ENCODE data around the gene ZMYM1. TPM values are rescaled to one million over a fixed set of nuclear protein-coding genes. Genes with fewer than 3 reads are reported as not detected.
"Not testable (repeated sequence)": the region's sequence is repeated elsewhere in the genome, so short reads cannot be mapped to it uniquely, and the experiment has no call there.

Gene ZMYM1
- total RNA-seq, 2 donors from 2014 or later, result 13.4 to 14.3 TPM

DNA sequence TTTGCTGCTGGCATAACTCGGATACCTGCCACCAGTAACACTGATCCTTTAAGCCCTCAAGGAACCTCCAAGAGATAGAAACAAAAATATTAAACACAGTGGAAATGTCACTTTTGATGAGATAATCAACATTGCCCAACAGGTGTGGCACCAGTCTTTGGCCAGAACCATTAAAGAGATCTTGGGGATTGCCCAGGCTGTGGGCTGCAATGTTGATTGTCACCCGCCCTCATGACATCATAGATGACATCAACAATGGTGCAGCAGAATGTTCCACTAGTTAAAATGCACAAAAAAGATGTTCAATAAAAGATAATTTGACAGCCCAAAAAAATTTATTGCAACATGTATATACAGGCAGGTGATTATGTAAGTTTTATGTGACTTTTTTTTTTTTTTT lies 20.2 kb upstream of the ZMYM1 start:
- intact Hi-C loops (cut with DNase I), result no loop called here
- Histone ChIP-seq H3K9ac (ENCODE audit: low read depth in 2 of 2, low read length in 2 of 2) (no peak overlapping the region), H3K27me3 (no peaks in the 10 kb centered on the region), H3K9me3 (no peaks in the 10 kb centered on the region), H3K27ac (no peak overlapping the region), H3K4me3 (no peak overlapping the region), H3K36me3 (no peaks in the 10 kb centered on the region), H3K4me1 (no peaks in the 10 kb centered on the region)
- TF ChIP-seq, protein P1, sequence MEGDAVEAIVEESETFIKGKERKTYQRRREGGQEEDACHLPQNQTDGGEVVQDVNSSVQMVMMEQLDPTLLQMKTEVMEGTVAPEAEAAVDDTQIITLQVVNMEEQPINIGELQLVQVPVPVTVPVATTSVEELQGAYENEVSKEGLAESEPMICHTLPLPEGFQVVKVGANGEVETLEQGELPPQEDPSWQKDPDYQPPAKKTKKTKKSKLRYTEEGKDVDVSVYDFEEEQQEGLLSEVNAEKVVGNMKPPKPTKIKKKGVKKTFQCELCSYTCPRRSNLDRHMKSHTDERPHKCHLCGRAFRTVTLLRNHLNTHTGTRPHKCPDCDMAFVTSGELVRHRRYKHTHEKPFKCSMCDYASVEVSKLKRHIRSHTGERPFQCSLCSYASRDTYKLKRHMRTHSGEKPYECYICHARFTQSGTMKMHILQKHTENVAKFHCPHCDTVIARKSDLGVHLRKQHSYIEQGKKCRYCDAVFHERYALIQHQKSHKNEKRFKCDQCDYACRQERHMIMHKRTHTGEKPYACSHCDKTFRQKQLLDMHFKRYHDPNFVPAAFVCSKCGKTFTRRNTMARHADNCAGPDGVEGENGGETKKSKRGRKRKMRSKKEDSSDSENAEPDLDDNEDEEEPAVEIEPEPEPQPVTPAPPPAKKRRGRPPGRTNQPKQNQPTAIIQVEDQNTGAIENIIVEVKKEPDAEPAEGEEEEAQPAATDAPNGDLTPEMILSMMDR (IDR thresholded peaks at IDR 0.05), result no peak
- no peak for DNase-seq

DNA sequence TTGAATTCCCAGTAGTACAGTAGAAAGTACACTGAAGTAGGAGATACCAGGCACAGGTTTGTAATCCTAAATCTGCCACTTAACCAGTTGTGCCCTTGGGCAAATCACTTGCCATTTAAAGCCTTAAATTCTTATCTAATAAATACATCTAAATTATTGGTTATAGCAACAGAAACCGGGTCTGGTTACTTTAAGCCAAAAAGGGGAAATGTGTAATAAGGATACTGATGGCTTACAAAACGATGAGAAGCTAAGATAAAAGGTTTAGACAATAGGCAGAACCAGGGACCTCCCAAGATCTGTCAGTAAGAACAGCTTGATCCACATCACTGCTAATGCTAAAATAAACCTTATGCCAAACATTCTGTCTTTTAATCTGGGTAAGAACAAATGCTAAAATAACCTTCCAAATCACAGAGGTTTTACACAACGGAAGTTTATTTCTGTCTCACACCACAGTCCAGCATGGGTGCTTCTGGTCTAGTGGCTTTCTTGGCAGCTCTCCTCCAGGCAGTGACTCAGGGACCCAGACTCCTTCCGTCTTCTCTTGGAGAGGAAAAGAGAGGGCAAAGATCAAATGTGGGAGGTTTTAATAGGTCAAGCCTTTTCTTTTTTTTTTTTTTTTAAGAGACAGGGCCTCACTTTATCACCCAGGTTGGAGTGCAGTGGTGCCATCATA lies 16.5 kb upstream of the ZMYM1 start:
- H3K9me3 ChIP-seq, result no peaks in the 10 kb centered on the region
- TF ChIP-seq, protein P1 (IDR thresholded peaks at IDR 0.05), result no peak
- DNase-seq, result no peak
- H3K27me3 ChIP-seq, result no peaks in the 10 kb centered on the region
- intact Hi-C loops (cut with DNase I), result no loop called here
- H3K4me3 ChIP-seq, result no peak overlapping the region
- H3K36me3 ChIP-seq, result no peaks in the 10 kb centered on the region
- H3K4me1 ChIP-seq, result no peaks in the 10 kb centered on the region
- H3K9ac ChIP-seq (ENCODE audit: low read depth in 2 of 2, low read length in 2 of 2), result no peak overlapping the region
- no peak overlapping the region for H3K27ac ChIP-seq

DNA sequence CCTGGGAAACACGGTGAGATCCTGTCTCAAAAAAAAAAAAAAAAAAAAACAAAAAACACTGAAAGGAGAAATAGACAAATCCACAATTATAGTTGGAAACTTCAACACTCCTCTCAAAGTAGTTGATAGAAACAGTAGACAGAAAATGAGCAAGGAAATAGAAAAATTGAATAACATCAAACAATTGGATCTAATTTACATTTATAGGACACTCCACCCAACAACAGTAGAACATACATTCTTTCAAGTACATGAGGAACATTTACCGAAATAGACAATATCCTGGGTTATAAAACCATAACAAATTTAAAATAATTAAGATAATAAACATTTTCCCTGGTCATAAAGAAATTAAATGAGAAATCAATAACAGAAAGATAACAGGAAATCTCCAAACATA lies 14.9 kb upstream of the ZMYM1 start:
- no peak for DNase-seq

DNA sequence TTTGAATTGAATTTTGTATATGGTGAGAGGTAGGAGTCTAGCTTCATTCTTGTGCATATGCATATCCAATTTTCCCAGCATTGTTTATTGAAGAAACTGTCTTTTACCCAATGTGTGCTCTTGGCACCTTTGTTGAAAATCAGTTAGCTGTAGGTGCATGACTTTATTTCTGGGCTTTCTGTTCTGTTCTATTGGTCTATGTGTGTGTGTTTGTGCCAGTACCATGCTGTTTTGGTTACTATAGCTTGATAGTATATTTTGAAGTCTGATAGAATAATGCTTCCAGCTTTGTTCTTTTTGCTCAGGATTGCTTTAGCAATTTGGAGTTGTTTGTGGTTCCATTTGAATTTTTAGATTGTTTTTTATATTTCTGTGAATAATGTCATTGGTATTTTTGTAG lies 9.4 kb upstream of the ZMYM1 start:
- Histone ChIP-seq H3K36me3 (no peaks in the 10 kb centered on the region), H3K9ac (ENCODE audit: low read depth in 2 of 2, low read length in 2 of 2) (no peak overlapping the region), H3K27ac (no peak overlapping the region), H3K27me3 (no peaks in the 10 kb centered on the region), H3K4me1 (no peaks in the 10 kb centered on the region), H3K4me3 (no peak overlapping the region), H3K9me3 (no peaks in the 10 kb centered on the region)
- TF ChIP-seq, protein P1 (IDR thresholded peaks at IDR 0.05), result no peak
- intact Hi-C loops (cut with DNase I), result no loop called here
- no peak for DNase-seq

More for the DNA sequence above, 14.9 kb upstream of the ZMYM1 start:
- H3K4me3 ChIP-seq, result no peak overlapping the region
- no peaks in the 10 kb centered on the region for H3K36me3 ChIP-seq
- intact Hi-C loops (cut with DNase I), result no loop called here
- H3K9me3 ChIP-seq, result no peaks in the 10 kb centered on the region
- no peak overlapping the region for H3K27ac ChIP-seq
- H3K4me1 ChIP-seq, result no peaks in the 10 kb centered on the region
- TF ChIP-seq, protein P1 (IDR thresholded peaks at IDR 0.05), result no peak
- no peaks in the 10 kb centered on the region for H3K27me3 ChIP-seq
- no peak overlapping the region for H3K9ac ChIP-seq (ENCODE audit: low read depth in 2 of 2, low read length in 2 of 2)

DNA sequence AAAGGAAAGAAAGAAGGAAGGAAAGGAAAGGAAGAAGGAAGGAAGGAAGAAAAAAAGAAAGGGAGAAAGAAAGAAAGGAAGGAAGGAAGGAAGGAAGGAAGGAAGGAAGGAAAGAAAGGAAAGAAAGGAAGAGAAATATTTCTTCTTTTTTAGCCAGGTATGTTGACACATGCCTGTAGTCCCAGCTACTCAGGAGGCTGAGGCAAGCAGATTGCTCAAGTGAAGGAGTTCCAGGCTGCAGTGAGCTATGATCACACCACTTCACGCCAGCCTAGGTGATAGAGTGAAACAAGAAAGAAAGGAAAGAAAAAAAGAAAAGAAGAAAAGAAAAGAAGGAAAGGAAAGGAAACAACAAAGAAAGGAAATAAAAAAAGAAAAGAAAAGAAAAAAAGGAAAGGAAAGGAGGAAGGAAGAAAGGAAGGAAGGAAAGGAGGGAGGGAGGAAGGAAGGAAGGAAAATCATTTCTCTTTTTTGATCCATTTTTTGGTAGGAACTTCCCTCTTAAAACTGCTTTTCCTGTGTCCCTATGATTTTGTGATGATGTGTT lies 5.8 kb upstream of the ZMYM1 start:
- intact Hi-C loops (cut with DNase I), result no loop called here
- Histone ChIP-seq H3K4me1 (no peaks in the 10 kb centered on the region), H3K9me3 (no peaks in the 10 kb centered on the region), H3K27me3 (no peaks in the 10 kb centered on the region), H3K27ac (no peak overlapping the region), H3K36me3 (no peaks in the 10 kb centered on the region), H3K9ac (ENCODE audit: low read depth in 2 of 2, low read length in 2 of 2) (no peak overlapping the region), H3K4me3 (no peak overlapping the region)
- DNase-seq, result no peak
- TF ChIP-seq, protein P1 (IDR thresholded peaks at IDR 0.05), result no peak

DNA sequence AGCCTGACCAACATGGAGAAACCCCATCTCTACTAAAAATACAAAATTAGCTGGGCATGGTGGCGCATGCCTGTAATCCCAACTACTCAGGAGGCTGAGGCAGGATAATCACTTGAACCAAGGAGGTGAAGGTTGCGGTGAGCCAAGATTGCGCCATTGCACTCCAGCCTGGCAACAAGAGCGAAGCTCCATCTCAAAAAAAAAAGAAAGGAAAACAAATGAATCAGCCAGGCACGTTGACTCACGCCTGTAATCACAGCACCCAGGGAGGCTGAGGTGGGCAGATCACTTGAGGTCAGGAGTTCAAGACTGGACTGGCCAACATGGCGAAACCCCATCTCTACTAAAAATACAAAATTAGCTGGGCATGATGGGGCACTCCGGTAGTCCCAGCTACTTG lies 2.8 kb upstream of the ZMYM1 start:
- H3K4me3 ChIP-seq; H3K36me3 ChIP-seq; DNase-seq; H3K4me1 ChIP-seq; H3K9ac ChIP-seq (ENCODE audit: low read depth in 2 of 2, low read length in 2 of 2); intact Hi-C loops (cut with DNase I); H3K27me3 ChIP-seq; H3K27ac ChIP-seq; H3K9me3 ChIP-seq: not testable (repeated sequence)

Measured in colonic mucosa (tissue), 4 donors.